K562 (cell line): ENCODE data around the gene SH3BP4. TPM values are rescaled to one million over a fixed set of nuclear protein-coding genes. Genes with fewer than 3 reads are reported as not detected.

ENCODE experiments used
- BCLAF1 ChIP-seq, 2 experiments: fragments of 450-650 bp in 1 of 2; IDR thresholded peaks; 2 replicates each; pipeline ENCODE4 v1.6.1; 2011 to 2017; ENCODE audit warnings: low read depth in 2 of 2, antibody characterized with exemption in 1 of 2, borderline replicate concordance in 1 of 2, low read length in 1 of 2, mild to moderate bottlenecking in 1 of 2, mixed read lengths in 1 of 2; ENCODE audit not compliant: control insufficient read depth in 1 of 2
- ELK3 ChIP-seq: fragments of 450-650 bp; formaldehyde crosslinking; IDR thresholded peaks from 2 replicates; pipeline ENCODE4 v1.4.0; 2020; ENCODE audit warnings: mild to moderate bottlenecking
- EP300 ChIP-seq: IDR thresholded peaks from 2 replicates; pipeline ENCODE4 v1.6.1; 2012; ENCODE audit warnings: low read length, improper control_type of control experiment
- HDAC6 ChIP-seq: IDR thresholded peaks from 2 replicates; pipeline ENCODE4 v1.6.1; 2012; ENCODE audit warnings: low read depth, mild to moderate bottlenecking, control low read depth, inconsistent platforms, low read length, moderate library complexity
- MEIS2 ChIP-seq: fragments of 450-650 bp; IDR thresholded peaks from 2 replicates; pipeline ENCODE4 v1.6.1; 2014; ENCODE audit warnings: mild to moderate bottlenecking; ENCODE audit not compliant: partially characterized antibody
- SIX5 ChIP-seq, 2 experiments: IDR thresholded peaks; 2 replicates each; pipeline ENCODE4 v1.6.1; 2011; ENCODE audit warnings: low read length in 2 of 2, borderline replicate concordance in 1 of 2, low read depth in 1 of 2, mild to moderate bottlenecking in 1 of 2, moderate library complexity in 1 of 2; ENCODE audit not compliant: insufficient read depth in 1 of 2
- SMARCB1 ChIP-seq: IDR thresholded peaks from 2 replicates; pipeline ENCODE4 v1.6.1; 2011; ENCODE audit warnings: improper control_type of control experiment, low read depth; ENCODE audit not compliant: insufficient read length
- TBP ChIP-seq: optimal IDR thresholded peaks from 2 replicates; pipeline ENCODE3; 2011; ENCODE audit warnings: low read depth, low read length, improper control_type of control experiment
- ZFX ChIP-seq: sonication (generic); formaldehyde crosslinking; IDR thresholded peaks from 2 replicates; pipeline ENCODE4 v1.8.0; 2022; ENCODE audit warnings: mild to moderate bottlenecking, missing genetic modification reagents, moderate library complexity
- ZNF146 ChIP-seq: IDR thresholded peaks from one replicate; pipeline ENCODE4 v1.6.1; 2018; ENCODE audit warnings: missing compliant biosample characterization; ENCODE audit not compliant: unreplicated experiment
- polyA plus RNA-seq, 8 experiments: library from polyadenylated mRNA; depleted of rRNA in 4 of 8; stranded (reverse) in 5 of 8; unstranded in 3 of 8; fragments of >200 nt; fragmentation: Nextera tagmentation in 2 of 8; fragmentation: Illumina TruSeq in 1 of 8; extraction: Ambion mirVana in 2 of 8; extraction: Trizol in 1 of 8; gene quantifications; 2 replicates each; pipeline versions ENCODE4 v1.2.1 to v1.2.3, GENCODE V29; 2011 to 2014; ENCODE audit warnings: inconsistent platforms in 1 of 8, missing spikeins in 1 of 8
- total RNA-seq, 7 experiments: library from RNA; depleted of rRNA in 6 of 7; stranded (reverse); fragments of >200 nt in 6 of 7; fragmentation: Illumina TruSeq in 2 of 7; extraction: Trizol in 2 of 7; gene quantifications; 2 replicates each; pipeline versions ENCODE4 v1.2.1 to v1.2.3, GENCODE V29; 2011 to 2021; ENCODE audit warnings: low replicate concordance in 1 of 7
- TF ChIP-seq, protein P1 (sequence below): fragments of 250-450 bp; sonication (Bioruptor Pico); IDR thresholded peaks from 2 replicates; pipeline ENCODE4 v1.8.0; 2021; ENCODE audit warnings: mild to moderate bottlenecking, moderate library complexity

SH3BP4 gene
- total and polyA plus RNA-seq, 9 of the 15 experiments (the other 6 are each of a cell fraction or from before 2014, with no cell fraction given), result 0.03 to 0.28 (median 0.27) TPM; not detected in 6

DNA sequence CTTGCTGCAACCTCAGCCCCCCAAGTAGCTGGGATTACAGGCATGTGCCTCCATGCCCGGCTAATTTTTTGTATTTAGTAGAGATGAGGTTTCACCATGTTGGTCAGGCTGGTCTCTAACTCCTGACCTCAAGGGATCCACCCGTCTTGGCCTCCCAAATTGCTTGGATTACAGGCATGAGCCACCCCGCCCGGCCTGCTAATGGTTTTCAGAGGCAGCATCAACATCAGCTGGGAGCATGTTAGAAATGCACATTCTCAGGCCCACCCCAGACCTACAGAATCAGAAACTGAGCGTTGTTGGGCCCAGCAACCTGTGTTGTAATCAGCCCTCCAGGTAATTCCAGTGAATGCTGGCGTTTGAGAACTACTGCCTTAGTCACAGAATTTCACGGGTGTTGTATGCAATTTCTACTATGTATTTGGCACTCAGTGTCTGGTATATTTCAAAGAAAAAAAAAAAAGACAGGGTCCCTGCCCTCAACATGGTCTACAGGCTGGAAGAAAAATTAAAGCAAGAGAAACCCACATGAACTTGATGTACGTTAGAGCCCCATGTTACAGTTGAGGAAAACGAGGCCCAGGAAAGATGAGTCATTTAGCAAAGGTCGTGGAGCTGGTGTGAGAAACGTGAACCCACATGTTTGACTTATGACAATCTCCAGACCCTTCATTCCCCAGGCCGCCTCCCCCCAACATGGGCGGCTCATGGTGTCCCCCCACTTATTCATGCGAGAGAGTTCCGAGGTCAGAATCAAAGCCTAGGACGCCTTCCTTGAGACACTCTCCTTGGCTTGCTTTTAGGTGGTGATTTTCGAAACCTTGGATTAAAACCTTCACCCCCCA lies 35.3 kb downstream of the SH3BP4 start (continued):
- TF ChIP-seq, protein P1, sequence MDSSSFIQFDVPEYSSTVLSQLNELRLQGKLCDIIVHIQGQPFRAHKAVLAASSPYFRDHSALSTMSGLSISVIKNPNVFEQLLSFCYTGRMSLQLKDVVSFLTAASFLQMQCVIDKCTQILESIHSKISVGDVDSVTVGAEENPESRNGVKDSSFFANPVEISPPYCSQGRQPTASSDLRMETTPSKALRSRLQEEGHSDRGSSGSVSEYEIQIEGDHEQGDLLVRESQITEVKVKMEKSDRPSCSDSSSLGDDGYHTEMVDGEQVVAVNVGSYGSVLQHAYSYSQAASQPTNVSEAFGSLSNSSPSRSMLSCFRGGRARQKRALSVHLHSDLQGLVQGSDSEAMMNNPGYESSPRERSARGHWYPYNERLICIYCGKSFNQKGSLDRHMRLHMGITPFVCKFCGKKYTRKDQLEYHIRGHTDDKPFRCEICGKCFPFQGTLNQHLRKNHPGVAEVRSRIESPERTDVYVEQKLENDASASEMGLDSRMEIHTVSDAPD, result no peak
- no peak for TF ChIP-seq SMARCB1
- no peak for TF ChIP-seq HDAC6
- TF ChIP-seq BCLAF1 (IDR thresholded peaks at IDR 0.05; ENCODE audit: borderline replicate concordance in 1 of 2, control insufficient read depth in 1 of 2, low read depth in 2 of 2, low read length in 1 of 2), result no peak
- TF ChIP-seq ELK3 (CRISPR knock-in tag), result no peak
- no peak for TF ChIP-seq ZNF146
- TF ChIP-seq TBP, result no peak
- TF ChIP-seq ZFX (CRISPR knock-in tag), result no peak
- TF ChIP-seq SIX5 (IDR thresholded peaks at IDR 0.05; ENCODE audit: borderline replicate concordance in 1 of 2, insufficient read depth in 1 of 2, low read depth in 1 of 2, low read length in 2 of 2), result no peak
- no peak for TF ChIP-seq EP300
- no peak for TF ChIP-seq MEIS2
